Breast epithelium (tissue), 4 donors: ENCODE results near the gene AFAP1. TPM values are rescaled to one million over a fixed set of nuclear protein-coding genes. Genes with fewer than 3 reads are reported as not detected.

Experiments used
- DNase-seq, 2 donors: peaks; one replicate each; pipeline ENCODE4 v3.0.0-alpha.2; 2019; ENCODE audit warnings: low spot score in 2 of 2
- H3K27ac ChIP-seq, 2 donors: fragments of 200-600 bp; sonication (generic) in 1 of 2; one replicate each; pipeline ENCODE4 v1.5.1; 2016 to 2019; ENCODE audit warnings: mild to moderate bottlenecking in 1 of 2
- H3K27me3 ChIP-seq, 2 donors: fragments of 200-600 bp; sonication (generic) in 1 of 2; one replicate each; pipeline versions ENCODE4 v1.5.1 to v1.6.0; 2017 to 2019; ENCODE audit warnings: control low read depth in 1 of 2, mild to moderate bottlenecking in 1 of 2
- H3K36me3 ChIP-seq: fragments of 200-600 bp; one replicate; pipeline ENCODE4 v1.5.1; 2019
- H3K4me1 ChIP-seq, 2 donors: fragments of 200-600 bp; sonication (generic); one replicate each; pipeline ENCODE4 v1.5.1; 2016 to 2019; ENCODE audit warnings: control low read depth in 1 of 2
- H3K4me3 ChIP-seq, 3 donors: fragments of 200-600 bp; sonication (generic); 1 replicate in 2 of 3; 2 replicates in 1 of 3; pipeline ENCODE4 v1.5.1; 2016 to 2019; ENCODE audit warnings: mild to moderate bottlenecking in 3 of 3, moderate library complexity in 2 of 3
- H3K9me3 ChIP-seq, 2 donors: fragments of 200-600 bp; sonication (generic) in 1 of 2; one replicate each; pipeline ENCODE4 v1.5.1; 2016 to 2019; ENCODE audit warnings: control low read depth in 1 of 2
- CTCF ChIP-seq, 3 donors: fragments of 450-650 bp; IDR thresholded peaks; one replicate each; pipeline ENCODE4 v1.5.1; 2016 to 2017; ENCODE audit warnings: antibody characterized with exemption in 3 of 3, mild to moderate bottlenecking in 3 of 3, moderate library complexity in 3 of 3
- POLR2A ChIP-seq: fragments of 450-650 bp; IDR thresholded peaks from one replicate; pipeline ENCODE4 v1.6.1; 2016; ENCODE audit warnings: antibody characterized with exemption, mild to moderate bottlenecking, moderate library complexity
- POLR2AphosphoS5 ChIP-seq, 3 donors: sonication (generic); formaldehyde crosslinking; IDR thresholded peaks; one replicate each; pipeline ENCODE4 v1.6.1; 2017; ENCODE audit warnings: antibody characterized with exemption in 3 of 3
- intact Hi-C: fragments of 100-400 bp; cut with DNase I; formaldehyde crosslinking; loops from one replicate; pipeline ENCODE4 v1.15.1; 2023; ENCODE audit warnings: low total_unique reads
- total RNA-seq, 3 donors: library from RNA; depleted of rRNA; stranded (reverse); fragments of >200 nt; gene quantifications; one replicate each; pipeline ENCODE4 v1.1.0, GENCODE V29; 2016

The AFAP1 gene
- total RNA-seq, 3 donors from 2014 or later: 14.5 to 21.6 (median 16.6) TPM

- intact Hi-C loops: no loop called here
These were observed 45.4 kb upstream of the AFAP1 start for GRCh38 chr4:7985072-7985471.

DNA sequence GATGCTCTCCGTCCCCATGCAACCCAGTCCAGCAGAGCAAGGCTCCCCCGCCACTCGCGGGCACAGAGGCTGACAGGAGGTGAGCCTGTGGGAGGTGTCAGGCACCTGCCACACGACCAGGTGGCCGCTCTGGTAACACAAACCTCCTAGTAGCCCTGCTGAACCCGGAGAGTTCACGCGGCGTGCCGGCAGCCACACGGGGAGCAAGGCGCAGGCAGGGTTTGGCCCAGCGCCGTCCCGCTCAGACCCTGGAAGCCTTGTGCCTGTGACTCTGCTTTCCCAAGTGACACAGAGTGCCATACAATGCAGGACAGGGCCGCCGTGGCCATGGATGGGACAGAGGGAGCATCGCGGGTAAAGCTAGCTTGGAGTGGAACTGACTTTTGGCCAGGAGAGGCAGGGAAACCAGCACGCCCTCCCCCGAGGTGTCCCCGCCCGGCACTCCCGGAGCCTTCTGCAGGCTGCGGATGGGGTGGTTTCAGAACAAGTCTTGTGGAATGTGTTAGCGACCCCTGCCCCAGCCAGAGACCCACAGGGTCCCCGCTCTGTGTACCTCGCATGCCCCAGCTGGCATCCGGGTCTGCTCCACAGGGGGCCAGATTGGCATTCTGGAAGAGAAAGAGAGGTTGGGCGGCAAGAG lies 44.7 kb upstream of the AFAP1 start:
- Histone ChIP-seq H3K27ac (no peak overlapping the region), H3K36me3 (no peaks in the 10 kb centered on the region), H3K27me3 (no peaks in the 10 kb centered on the region), H3K4me1 (no peaks in the 10 kb centered on the region), H3K4me3 (no peak overlapping the region), H3K9me3 (no peaks in the 10 kb centered on the region)
- no peak for DNase-seq
- intact Hi-C loops: loop anchor here (1.0 kb wide), 1 partner anchor 140 kb away; no protein-coding TSS in a partner anchor
- TF ChIP-seq CTCF (IDR thresholded peaks at IDR 0.05): no peak
- no peak for TF ChIP-seq POLR2AphosphoS5 (IDR thresholded peaks at IDR 0.05)
- TF ChIP-seq POLR2A: no peak

More at GRCh38 chr4:7985072-7985471, 45.4 kb upstream of the AFAP1 start:
- Histone ChIP-seq H3K27me3 (no peaks in the 10 kb centered on the region), H3K27ac (no peak overlapping the region), H3K4me1 (no peaks in the 10 kb centered on the region), H3K36me3 (no peaks in the 10 kb centered on the region), H3K4me3 (no peak overlapping the region), H3K9me3 (no peaks in the 10 kb centered on the region)
- no peak for DNase-seq
- no peak for TF ChIP-seq CTCF (IDR thresholded peaks at IDR 0.05)
- TF ChIP-seq POLR2A: no peak
- no peak for TF ChIP-seq POLR2AphosphoS5 (IDR thresholded peaks at IDR 0.05)

DNA sequence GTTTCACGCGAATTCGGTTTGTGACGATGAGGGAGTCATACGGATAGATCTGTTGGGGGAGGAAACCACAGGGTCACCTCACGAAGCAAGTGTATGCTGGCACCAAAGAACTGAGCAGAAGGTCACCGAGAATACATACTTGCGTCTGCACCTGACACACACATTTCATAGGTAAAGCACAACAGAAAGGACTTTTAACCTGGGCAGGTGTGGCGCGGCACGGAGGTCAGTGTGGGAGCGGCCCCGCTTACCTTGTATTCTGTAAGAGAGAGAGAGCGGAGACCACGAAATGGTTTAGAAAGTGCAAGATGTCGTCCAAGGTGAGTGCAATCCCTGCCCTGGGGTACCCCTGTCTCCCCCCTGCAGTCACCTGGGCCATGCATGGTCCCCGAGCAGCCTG lies 43.6 kb upstream of the AFAP1 start:
- H3K4me1 ChIP-seq: peaks cover 0 to 2% of the 10 kb centered on the region in 2 donors
- no peaks in the 10 kb centered on the region for H3K36me3 ChIP-seq
- no peaks in the 10 kb centered on the region for H3K27me3 ChIP-seq
- H3K27ac ChIP-seq: no peak overlapping the region
- no peaks in the 10 kb centered on the region for H3K9me3 ChIP-seq
- DNase-seq: no peak
- TF ChIP-seq CTCF (IDR thresholded peaks at IDR 0.05) (no peak), POLR2A (no peak), POLR2AphosphoS5 (IDR thresholded peaks at IDR 0.05) (no peak)
- intact Hi-C loops: no loop called here
- H3K4me3 ChIP-seq: no peak overlapping the region

- intact Hi-C loops: no loop called here
- H3K4me3 ChIP-seq: no peak overlapping the region
- no peaks in the 10 kb centered on the region for H3K27me3 ChIP-seq
- DNase-seq: no peak
- peaks cover 0 to 7% of the 10 kb centered on the region in 2 donors for H3K4me1 ChIP-seq
- H3K27ac ChIP-seq: no peak overlapping the region
- no peaks in the 10 kb centered on the region for H3K9me3 ChIP-seq
- H3K36me3 ChIP-seq: no peaks in the 10 kb centered on the region
- TF ChIP-seq CTCF (IDR thresholded peaks at IDR 0.05): no peak
- no peak for TF ChIP-seq POLR2A
- no peak for TF ChIP-seq POLR2AphosphoS5 (IDR thresholded peaks at IDR 0.05)
These were observed 42.2 kb upstream of the AFAP1 start for GRCh38 chr4:7981738-7982394.

DNA sequence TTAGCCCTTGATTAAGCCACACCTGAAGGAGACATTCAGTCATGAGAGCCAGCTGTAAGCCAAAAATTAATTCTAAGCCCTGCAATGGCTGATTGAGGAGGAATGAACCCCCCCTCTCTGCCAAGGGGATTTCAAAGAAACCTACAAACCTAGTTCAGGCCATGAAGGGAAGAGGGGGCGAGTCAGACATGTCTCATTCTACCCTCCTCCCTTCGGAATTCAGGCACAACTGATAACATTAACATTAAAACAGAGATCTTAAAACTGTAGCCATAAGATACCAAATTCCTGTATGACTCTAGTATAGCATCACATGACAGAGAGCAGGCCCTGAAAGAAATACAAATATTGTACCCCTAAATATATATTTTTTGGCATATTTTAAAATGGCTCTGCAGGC lies 40.4 kb upstream of the AFAP1 start:
- no peak for DNase-seq
- Histone ChIP-seq H3K36me3 (no peaks in the 10 kb centered on the region), H3K4me3 (no peak overlapping the region), H3K9me3 (no peaks in the 10 kb centered on the region), H3K27ac (no peak overlapping the region), H3K27me3 (no peaks in the 10 kb centered on the region), H3K4me1 (peaks cover 0 to 7% of the 10 kb centered on the region in 2 donors)
- TF ChIP-seq POLR2AphosphoS5 (IDR thresholded peaks at IDR 0.05) (no peak), POLR2A (no peak), CTCF (IDR thresholded peaks at IDR 0.05) (no peak)
- intact Hi-C loops: no loop called here
